K562 (cell line): ENCODE measurements around the gene TMIGD2. TPM values are rescaled to one million over a fixed set of nuclear protein-coding genes. Genes with fewer than 3 reads are reported as not detected.

ENCODE experiments used
- ATAC-seq: fragments of 200-7000 bp; cut with Tn5 transposase; 3 replicates; pipeline ENCODE4 v1.9.1; 2020; ENCODE audit warnings: moderate library complexity
- BruUV-seq: library from RNA; stranded (reverse); fragments of 400-500 nt; replicated peaks from 2 replicates; lab custom pipeline; 2021; lab: Mats Ljungman, UMichigan
- CTCF ChIA-PET: fragments of 300-600 bp; formaldehyde crosslinking; extraction: SDS; loops from one replicate; lab custom pipeline; 2021; ENCODE audit warnings: low intra/inter-chr PET ratio; lab: Yijun Ruan, JAX
- POLR2A ChIA-PET: fragments of 300-600, 350-650 bp; sonication (Branson Sonifier 250); formaldehyde crosslinking; extraction: SDS; loops from one replicate; lab custom pipeline; 2021; ENCODE audit warnings: antibody characterized with exemption, inconsistent platforms; lab: Yijun Ruan, JAX
- DNase-seq, 4 experiments: peaks; one replicate each; pipeline versions ENCODE4 v3.0.0 to v3.0.0-alpha.2; 2011 to 2018; ENCODE audit warnings: low spot score in 3 of 4, mixed read lengths in 3 of 4; ENCODE audit errors: extremely low read depth in 1 of 4
- FAIRE-seq: peaks from 2 replicates; lab custom pipeline; 2011; peaks lifted over from hg19 to GRCh38; lab: Jason Lieb, UNC
- H2AFZ ChIP-seq: 2 replicates; pipeline ENCODE4 v1.6.0; 2011; ENCODE audit warnings: low read depth, low read length, control low read depth, inconsistent platforms
- H3K27ac ChIP-seq: fragments of 200-600 bp; 3 replicates; pipeline ENCODE4 v1.8.0; 2011; ENCODE audit warnings: low read depth, mild to moderate bottlenecking, control low read depth, inconsistent platforms, low read length, moderate library complexity, mixed read lengths; ENCODE audit errors: extremely low read depth
- H3K27me3 ChIP-seq, 2 experiments: fragments of 300-600 bp in 1 of 2; 2 replicates in 1 of 2; 3 replicates in 1 of 2; pipeline versions ENCODE4 v1.6.0 to v1.8.0; 2011; ENCODE audit warnings: inconsistent platforms in 2 of 2, low read length in 2 of 2, mild to moderate bottlenecking in 1 of 2, mixed read lengths in 1 of 2, moderate library complexity in 1 of 2; ENCODE audit not compliant: control insufficient read depth in 2 of 2, insufficient read depth in 2 of 2
- H3K36me3 ChIP-seq: fragments of 300-600 bp; 3 replicates; pipeline ENCODE4 v1.8.0; 2011; ENCODE audit warnings: mild to moderate bottlenecking, low read length, inconsistent platforms; ENCODE audit not compliant: control insufficient read depth, insufficient read depth
- H3K4me1 ChIP-seq, 2 experiments: fragments of 200-600 bp in 1 of 2; replicated peaks in 1 of 2; 2 replicates in 1 of 2; 3 replicates in 1 of 2; pipeline versions ENCODE4 v1.5.1 to v1.8.0; 2011; ENCODE audit warnings: inconsistent platforms in 2 of 2, low read length in 2 of 2, mild to moderate bottlenecking in 1 of 2, mixed read lengths in 1 of 2, moderate library complexity in 1 of 2; ENCODE audit not compliant: control insufficient read depth in 2 of 2, insufficient read depth in 2 of 2
- H3K4me2 ChIP-seq: 2 replicates; pipeline ENCODE4 v1.6.1; 2011; ENCODE audit warnings: low read length, control low read depth, inconsistent platforms, mixed read lengths; ENCODE audit not compliant: insufficient read depth
- H3K4me3 ChIP-seq: fragments of 200-600 bp; sonication (generic), shearing (Covaris generic); 2 replicates; pipeline ENCODE4 v1.5.1; 2016; ENCODE audit warnings: control low read depth, inconsistent platforms
- H3K79me2 ChIP-seq: fragments of 200-600 bp; 3 replicates; pipeline ENCODE4 v1.8.0; 2011; ENCODE audit warnings: low read length, inconsistent platforms; ENCODE audit not compliant: control insufficient read depth, insufficient read depth
- H3K9ac ChIP-seq, 2 experiments: 2 replicates each; pipeline versions ENCODE4 v1.6.0 to v1.6.1; 2011; ENCODE audit warnings: low read depth in 2 of 2, low read length in 2 of 2, control low read depth in 1 of 2, inconsistent platforms in 1 of 2, mild to moderate bottlenecking in 1 of 2, mixed read lengths in 1 of 2; ENCODE audit not compliant: insufficient read depth in 1 of 2
- H3K9me1 ChIP-seq: one replicate; pipeline ENCODE4 v1.6.0; 2011; ENCODE audit warnings: inconsistent platforms, mild to moderate bottlenecking, low read length, moderate library complexity; ENCODE audit not compliant: control insufficient read depth, insufficient read depth
- H3K9me3 ChIP-seq: replicated peaks from 2 replicates; pipeline ENCODE4 v1.5.1; 2011; ENCODE audit warnings: low read depth, low read length, inconsistent platforms; ENCODE audit not compliant: control insufficient read depth, insufficient read depth
- H4K20me1 ChIP-seq: replicated peaks from 2 replicates; pipeline ENCODE4 v1.6.1; 2011; ENCODE audit warnings: low read length, inconsistent platforms, mixed read lengths; ENCODE audit not compliant: control insufficient read depth, insufficient read depth
- ARNT ChIP-seq, 2 experiments: fragments of 450-650 bp; IDR thresholded peaks; 2 replicates each; pipeline ENCODE4 v1.6.1; 2016; ENCODE audit warnings: mild to moderate bottlenecking in 1 of 2
- COPS2 ChIP-seq: fragments of 450-650 bp; conservative IDR thresholded peaks from 2 replicates; pipeline ENCODE4 v1.6.1; 2016; ENCODE audit warnings: mild to moderate bottlenecking, moderate library complexity
- CREM ChIP-seq: IDR thresholded peaks from 2 replicates; pipeline ENCODE4 v1.6.1; 2014; ENCODE audit warnings: antibody characterized with exemption, low read depth
- L3MBTL2 ChIP-seq: fragments of 450-650 bp; IDR thresholded peaks from 2 replicates; pipeline ENCODE4 v1.6.1; 2016; ENCODE audit warnings: mild to moderate bottlenecking, moderate library complexity
- LEF1 ChIP-seq: fragments of 450-650 bp; IDR thresholded peaks from 2 replicates; pipeline ENCODE4 v1.6.1; 2016; ENCODE audit warnings: mild to moderate bottlenecking
- STAG1 ChIP-seq: sonication (generic); formaldehyde crosslinking; IDR thresholded peaks from 2 replicates; pipeline ENCODE4 v1.5.0; 2020; ENCODE audit warnings: missing genetic modification reagents, borderline replicate concordance
- TRIM25 ChIP-seq: fragments of 450-650 bp; IDR thresholded peaks from 2 replicates; pipeline ENCODE4 v1.7.0; 2016; ENCODE audit warnings: borderline replicate concordance
- ZNF324 ChIP-seq: fragments of 250-450 bp; sonication (Bioruptor Pico); IDR thresholded peaks from 2 replicates; pipeline ENCODE4 v1.4.0; 2020; ENCODE audit warnings: mild to moderate bottlenecking
- WGBS: fragments of 100-300 bp; shearing (Covaris generic); methylation state at CpG from one replicate; pipeline ENCODE4 v1.1.6; 2016; ENCODE audit warnings: low coverage, mixed read lengths; ENCODE audit not compliant: insufficient coverage; ENCODE audit errors: missing lambda C conversion rate; 5-methylcytosine and 5-hydroxymethylcytosine counted together
- in situ Hi-C: fragments of 300-500 bp; cut with MboI; formaldehyde crosslinking; loops from 4 replicates; pipeline ENCODE4 v1.15.0; 2018; ENCODE audit warnings: inconsistent platforms, mixed read lengths
- intact Hi-C: fragments of 100-400 bp; cut with micrococcal nuclease; formaldehyde crosslinking; loops from 2 replicates; pipeline ENCODE4 v1.14.2; 2022
- polyA plus RNA-seq, 8 experiments: library from polyadenylated mRNA; depleted of rRNA in 4 of 8; stranded (reverse) in 5 of 8; unstranded in 3 of 8; fragments of >200 nt; fragmentation: Nextera tagmentation in 2 of 8; fragmentation: Illumina TruSeq in 1 of 8; extraction: Ambion mirVana in 2 of 8; extraction: Trizol in 1 of 8; gene quantifications; 2 replicates each; pipeline versions ENCODE4 v1.2.1 to v1.2.3, GENCODE V29; 2011 to 2014; ENCODE audit warnings: inconsistent platforms in 1 of 8, missing spikeins in 1 of 8
- total RNA-seq, 7 experiments: library from RNA; depleted of rRNA in 6 of 7; stranded (reverse); fragments of >200 nt in 6 of 7; fragmentation: Illumina TruSeq in 2 of 7; extraction: Trizol in 2 of 7; gene quantifications; 2 replicates each; pipeline versions ENCODE4 v1.2.1 to v1.2.3, GENCODE V29; 2011 to 2021; ENCODE audit warnings: low replicate concordance in 1 of 7
- TF ChIP-seq, protein P1 (sequence below): fragments of 450-650 bp; IDR thresholded peaks from 2 replicates; pipeline ENCODE4 v1.6.1; 2016; ENCODE audit warnings: mild to moderate bottlenecking
- TF ChIP-seq, protein P2 (sequence below): fragments of 450-650 bp; IDR thresholded peaks from 2 replicates; pipeline ENCODE4 v1.6.1; 2016; ENCODE audit warnings: borderline replicate concordance

TMIGD2 gene
- total and polyA plus RNA-seq, 9 of the 15 experiments (the other 6 are each of a cell fraction or from before 2014, with no cell fraction given), result not detected

DNA sequence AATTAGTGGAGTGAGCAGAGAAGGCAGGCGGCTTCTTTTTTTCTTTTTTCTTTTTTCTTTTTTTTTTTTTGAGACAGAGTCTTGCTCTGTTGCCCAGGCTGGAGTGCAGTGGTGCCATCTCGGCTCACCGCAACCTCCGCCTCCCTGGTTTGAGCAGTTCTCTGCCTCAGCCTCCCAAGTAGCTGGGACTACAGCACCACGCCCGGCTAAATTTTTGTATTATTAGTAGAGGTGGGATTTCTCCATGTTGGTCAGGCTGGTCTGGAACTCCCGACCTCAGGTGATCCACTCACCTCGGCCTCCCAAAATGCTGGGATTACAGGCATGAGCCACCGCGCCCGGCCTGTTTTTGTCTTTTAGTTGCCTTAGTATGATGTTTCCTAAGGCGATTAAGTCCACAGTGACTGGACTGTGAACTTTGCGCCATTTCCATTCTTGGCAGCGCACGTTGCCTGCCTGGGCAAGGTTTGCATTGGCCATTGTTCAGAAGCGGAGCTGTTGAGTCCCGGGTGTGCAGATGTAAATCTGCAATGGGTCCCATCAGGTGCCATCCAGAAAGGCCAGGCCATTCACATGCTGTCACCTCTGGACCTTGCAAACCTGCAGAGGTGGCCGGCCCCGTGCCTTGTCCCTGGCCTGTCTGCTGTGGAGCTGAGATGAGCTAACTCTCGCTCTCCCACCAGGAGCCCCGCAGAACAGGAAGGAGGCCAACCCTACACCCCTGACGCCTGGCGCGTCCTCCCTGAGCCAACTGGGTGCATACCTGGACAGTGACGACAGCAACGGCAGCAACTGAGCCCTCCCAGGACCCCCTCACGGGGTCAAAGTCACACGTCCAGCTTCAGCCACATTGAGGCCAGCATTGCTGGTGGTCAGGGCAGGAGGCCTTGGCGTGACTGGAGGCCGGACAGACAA, 34.0 kb downstream of the TMIGD2 start (continued):
- TF ChIP-seq STAG1 (peak; percentile 30; the same call in 1 of the 2 replicates), ZNF324 (CRISPR knock-in tag) (no peak)
- TF ChIP-seq, all 486 proteins: peak for 11

DNA sequence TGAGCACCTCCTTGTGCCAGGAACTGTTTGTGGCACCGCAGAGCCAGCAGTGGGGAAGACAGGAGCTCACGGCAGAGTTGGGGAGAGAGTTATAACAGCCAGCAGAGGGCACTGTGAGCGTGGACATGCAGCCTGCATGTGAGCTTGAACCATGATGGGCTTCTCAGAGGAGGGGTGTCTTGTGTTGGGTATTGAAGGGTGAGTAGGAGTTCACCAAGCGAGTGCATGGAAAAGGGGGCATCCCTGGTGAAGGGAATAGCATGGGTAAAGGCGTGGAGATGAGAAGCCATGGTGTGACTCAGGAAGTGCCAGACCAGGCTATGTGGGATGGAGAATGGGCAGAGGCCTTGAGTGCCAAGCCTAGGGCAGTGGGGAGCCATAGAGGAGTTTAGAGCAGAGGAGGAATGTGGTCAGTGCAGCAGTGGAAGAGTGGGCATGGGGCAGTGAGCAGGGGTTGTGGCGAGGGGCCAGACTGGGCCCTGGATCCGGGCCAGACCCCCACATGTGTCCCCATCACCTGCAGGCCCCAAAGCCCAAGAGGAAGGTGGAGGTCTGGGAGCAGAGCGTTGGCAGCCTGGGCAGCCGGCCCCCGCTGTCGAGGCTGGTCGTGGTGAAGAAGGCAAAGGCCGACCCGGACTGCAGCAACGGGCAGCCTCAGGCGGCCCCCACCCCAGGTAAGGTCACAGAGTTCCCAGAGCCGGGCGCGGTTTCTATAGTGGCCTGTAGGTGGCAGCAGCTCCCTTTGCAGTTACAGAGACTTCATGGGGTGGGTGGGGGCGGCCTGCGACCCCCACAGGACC, 34.9 kb downstream of the TMIGD2 start:
- BruUV-seq, result no TSS peak
- Histone ChIP-seq H3K9ac (no peak overlapping the region), H3K4me3 (no peak overlapping the region), H3K4me2 (no peak overlapping the region), H3K9me1 (peaks cover 3% of the 10 kb centered on the region), H3K27ac (no peak overlapping the region), H4K20me1 (no peaks in the 10 kb centered on the region; the same call in 1 of the 2 replicates), H3K79me2 (no peaks in the 10 kb centered on the region), H3K9me3 (no peaks in the 10 kb centered on the region), H2AFZ (no peak overlapping the region), H3K4me1 (peaks cover 0 to 13% of the 10 kb centered on the region in 2 experiments; a peak in 2 of 5 replicates), H3K27me3 (no peaks in the 10 kb centered on the region), H3K36me3 (peaks cover 32% of the 10 kb centered on the region; the same call in 2 of the 3 replicates)
- peak; percentile 80 to 88 (median 83) for DNase-seq
- in situ Hi-C loops (no loop called here), intact Hi-C loops (loop anchor here (1.0 to 2.0 kb wide), 3 partner anchors 86 to 258 kb away; partner anchors contain the start of gene SH3GL1)
- ATAC-seq, result peak; percentile 98
- ChIA-PET POLR2A (interaction anchor here (0.6 to 1.3 kb wide), 14 partner anchors 11 to 282 kb away, joined by 3 to 8 read pairs (median 4); partner anchors contain the start of genes CHAF1A, MPND and YJU2), CTCF (interaction anchor here (0.6 to 3.8 kb wide), 9 partner anchors 76 to 291 kb away, joined by 3 to 49 read pairs (median 5); partner anchors contain the start of genes MPND and SH3GL1)
- WGBS, result 20% methylated on average over 20 of the region's 21 CpGs
- FAIRE-seq, result peak; percentile 87
- TF ChIP-seq ARNT (IDR thresholded peaks at IDR 0.05), result peak in 1 of 2 experiments; percentile 54; a peak in 1 of 4 replicates
- 0 out of 2 replicates have a peak, but pooled peaks have one; percentile 14 for TF ChIP-seq CREM
- TF ChIP-seq, protein P1, sequence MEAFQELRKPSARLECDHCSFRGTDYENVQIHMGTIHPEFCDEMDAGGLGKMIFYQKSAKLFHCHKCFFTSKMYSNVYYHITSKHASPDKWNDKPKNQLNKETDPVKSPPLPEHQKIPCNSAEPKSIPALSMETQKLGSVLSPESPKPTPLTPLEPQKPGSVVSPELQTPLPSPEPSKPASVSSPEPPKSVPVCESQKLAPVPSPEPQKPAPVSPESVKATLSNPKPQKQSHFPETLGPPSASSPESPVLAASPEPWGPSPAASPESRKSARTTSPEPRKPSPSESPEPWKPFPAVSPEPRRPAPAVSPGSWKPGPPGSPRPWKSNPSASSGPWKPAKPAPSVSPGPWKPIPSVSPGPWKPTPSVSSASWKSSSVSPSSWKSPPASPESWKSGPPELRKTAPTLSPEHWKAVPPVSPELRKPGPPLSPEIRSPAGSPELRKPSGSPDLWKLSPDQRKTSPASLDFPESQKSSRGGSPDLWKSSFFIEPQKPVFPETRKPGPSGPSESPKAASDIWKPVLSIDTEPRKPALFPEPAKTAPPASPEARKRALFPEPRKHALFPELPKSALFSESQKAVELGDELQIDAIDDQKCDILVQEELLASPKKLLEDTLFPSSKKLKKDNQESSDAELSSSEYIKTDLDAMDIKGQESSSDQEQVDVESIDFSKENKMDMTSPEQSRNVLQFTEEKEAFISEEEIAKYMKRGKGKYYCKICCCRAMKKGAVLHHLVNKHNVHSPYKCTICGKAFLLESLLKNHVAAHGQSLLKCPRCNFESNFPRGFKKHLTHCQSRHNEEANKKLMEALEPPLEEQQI, result no peak
- TF ChIP-seq LEF1, result 0 out of 2 replicates have a peak, but pooled peaks have one; percentile 20
- TF ChIP-seq, protein P2, sequence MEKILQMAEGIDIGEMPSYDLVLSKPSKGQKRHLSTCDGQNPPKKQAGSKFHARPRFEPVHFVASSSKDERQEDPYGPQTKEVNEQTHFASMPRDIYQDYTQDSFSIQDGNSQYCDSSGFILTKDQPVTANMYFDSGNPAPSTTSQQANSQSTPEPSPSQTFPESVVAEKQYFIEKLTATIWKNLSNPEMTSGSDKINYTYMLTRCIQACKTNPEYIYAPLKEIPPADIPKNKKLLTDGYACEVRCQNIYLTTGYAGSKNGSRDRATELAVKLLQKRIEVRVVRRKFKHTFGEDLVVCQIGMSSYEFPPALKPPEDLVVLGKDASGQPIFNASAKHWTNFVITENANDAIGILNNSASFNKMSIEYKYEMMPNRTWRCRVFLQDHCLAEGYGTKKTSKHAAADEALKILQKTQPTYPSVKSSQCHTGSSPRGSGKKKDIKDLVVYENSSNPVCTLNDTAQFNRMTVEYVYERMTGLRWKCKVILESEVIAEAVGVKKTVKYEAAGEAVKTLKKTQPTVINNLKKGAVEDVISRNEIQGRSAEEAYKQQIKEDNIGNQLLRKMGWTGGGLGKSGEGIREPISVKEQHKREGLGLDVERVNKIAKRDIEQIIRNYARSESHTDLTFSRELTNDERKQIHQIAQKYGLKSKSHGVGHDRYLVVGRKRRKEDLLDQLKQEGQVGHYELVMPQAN, result peak; percentile 60
- TF ChIP-seq L3MBTL2, result no peak
- TF ChIP-seq TRIM25, result 0 out of 2 replicates have a peak, but pooled peaks have one; percentile 19
- TF ChIP-seq COPS2, result no peak
